SK-N-SH treated with all-trans-retinoic acid at 6 μM for 48 hours (cell line): ENCODE results near the gene RBMS1.

Experiments used
- ATAC-seq: fragments of 200-7000 bp; cut with Tn5 transposase; 3 replicates; pipeline ENCODE4 v1.9.1; 2020; ENCODE audit warnings: mild to moderate bottlenecking, moderate library complexity
- ARNTL ChIP-seq: fragments of 450-650 bp; formaldehyde crosslinking; IDR thresholded peaks from 2 replicates; pipeline ENCODE4 v1.5.0; 2020; ENCODE audit warnings: low read depth, mild to moderate bottlenecking, moderate library complexity, borderline replicate concordance
- BACH2 ChIP-seq: fragments of 250-450 bp; sonication (Bioruptor Pico); IDR thresholded peaks from 2 replicates; pipeline ENCODE4 v1.9.0; 2021; ENCODE audit warnings: mild to moderate bottlenecking, borderline replicate concordance
- CREB5 ChIP-seq: fragments of 250-450 bp; sonication (Bioruptor Pico); IDR thresholded peaks from 2 replicates; pipeline ENCODE4 v1.5.1; 2020; ENCODE audit warnings: low read depth, mild to moderate bottlenecking, moderate library complexity
- CSDC2 ChIP-seq: fragments of 250-450 bp; sonication (Bioruptor Pico); IDR thresholded peaks from 2 replicates; pipeline ENCODE4 v1.5.0; 2020; ENCODE audit warnings: mild to moderate bottlenecking, moderate library complexity
- ESRRG ChIP-seq: fragments of 250-450 bp; sonication (Bioruptor Pico); IDR thresholded peaks from 2 replicates; pipeline ENCODE4 v1.6.1; 2021; ENCODE audit warnings: mild to moderate bottlenecking
- GLIS3 ChIP-seq: fragments of 250-450 bp; sonication (Bioruptor Pico); IDR thresholded peaks from 2 replicates; pipeline ENCODE4 v1.5.0; 2020; ENCODE audit warnings: mild to moderate bottlenecking, moderate library complexity
- ISL1 ChIP-seq: fragments of 250-450 bp; sonication (Bioruptor Pico); IDR thresholded peaks from 2 replicates; pipeline ENCODE4 v2.1.2; 2022; ENCODE audit warnings: mild to moderate bottlenecking, moderate library complexity
- OSR1 ChIP-seq: fragments of 250-450 bp; sonication (Bioruptor Pico); IDR thresholded peaks from 2 replicates; pipeline ENCODE4 v1.8.0; 2022; ENCODE audit warnings: moderate library complexity, mild to moderate bottlenecking, inconsistent platforms
- POU6F1 ChIP-seq: fragments of 250-450 bp; sonication (Bioruptor Pico); IDR thresholded peaks from 2 replicates; pipeline ENCODE4 v1.8.0; 2021; ENCODE audit warnings: low read depth, mild to moderate bottlenecking, moderate library complexity, borderline replicate concordance
- PPARA ChIP-seq: fragments of 250-450 bp; sonication (Bioruptor Pico); IDR thresholded peaks from 2 replicates; pipeline ENCODE4 v1.5.0; 2020; ENCODE audit warnings: mild to moderate bottlenecking, borderline replicate concordance
- RARB ChIP-seq: fragments of 250-450 bp; sonication (Bioruptor Pico); IDR thresholded peaks from 2 replicates; pipeline ENCODE4 v1.8.0; 2021; ENCODE audit warnings: mild to moderate bottlenecking, moderate library complexity
- SNAI2 ChIP-seq: fragments of 250-450 bp; sonication (Bioruptor Pico); IDR thresholded peaks from 2 replicates; pipeline ENCODE4 v1.5.0; 2020; ENCODE audit warnings: mild to moderate bottlenecking, moderate library complexity
- TCF4 ChIP-seq: fragments of 250-450 bp; sonication (Bioruptor Pico); IDR thresholded peaks from 2 replicates; pipeline ENCODE4 v1.8.0; 2021; ENCODE audit warnings: mild to moderate bottlenecking, moderate library complexity, borderline replicate concordance
- TOX ChIP-seq: fragments of 250-450 bp; sonication (Bioruptor Pico); IDR thresholded peaks from 2 replicates; pipeline ENCODE4 v1.8.0; 2021; ENCODE audit warnings: mild to moderate bottlenecking, moderate library complexity, borderline replicate concordance
- TSHZ2 ChIP-seq: fragments of 250-450 bp; sonication (Bioruptor Pico); IDR thresholded peaks from 2 replicates; pipeline ENCODE4 v1.5.0; 2020; ENCODE audit warnings: mild to moderate bottlenecking, moderate library complexity
- ZFP3 ChIP-seq: fragments of 250-450 bp; sonication (Bioruptor Pico); IDR thresholded peaks from 2 replicates; pipeline ENCODE4 v1.5.0; 2020; ENCODE audit warnings: mild to moderate bottlenecking, moderate library complexity
- ZFP30 ChIP-seq: fragments of 450-650 bp; formaldehyde crosslinking; IDR thresholded peaks from 2 replicates; pipeline ENCODE4 v1.5.0; 2022; ENCODE audit warnings: mild to moderate bottlenecking, moderate library complexity
- ZNF565 ChIP-seq: fragments of 450-650 bp; formaldehyde crosslinking; conservative IDR thresholded peaks from 2 replicates; pipeline ENCODE4 v1.5.0; 2020; ENCODE audit warnings: low read depth, mild to moderate bottlenecking, moderate library complexity
- ZNF70 ChIP-seq: fragments of 450-650 bp; formaldehyde crosslinking; IDR thresholded peaks from 2 replicates; pipeline ENCODE4 v1.5.0; 2020; ENCODE audit warnings: mild to moderate bottlenecking, moderate library complexity
- ZNF8 ChIP-seq: fragments of 450-650 bp; formaldehyde crosslinking; IDR thresholded peaks from 2 replicates; pipeline ENCODE4 v1.5.0; 2020; ENCODE audit warnings: mild to moderate bottlenecking, moderate library complexity
- TF ChIP-seq, protein P1 (sequence below): fragments of 250-450 bp; sonication (Bioruptor Pico); IDR thresholded peaks from 2 replicates; pipeline ENCODE4 v1.8.0; 2020; ENCODE audit warnings: mild to moderate bottlenecking, moderate library complexity, borderline replicate concordance
- TF ChIP-seq, protein P2 (sequence below): fragments of 250-450 bp; sonication (Bioruptor Pico); IDR thresholded peaks from 2 replicates; pipeline ENCODE4 v1.5.1; 2021; ENCODE audit warnings: mild to moderate bottlenecking, moderate library complexity

The RBMS1 gene

GRCh38 chr2:160501370-160501769, 7.8 kb upstream of the RBMS1 start (continued):
- TF ChIP-seq ZNF565 (no peak), ZFP30 (CRISPR knock-in tag) (no peak), SNAI2 (CRISPR knock-in tag) (no peak), OSR1 (CRISPR knock-in tag) (no peak), TOX (CRISPR knock-in tag) (no peak)
- TF ChIP-seq, protein P1, sequence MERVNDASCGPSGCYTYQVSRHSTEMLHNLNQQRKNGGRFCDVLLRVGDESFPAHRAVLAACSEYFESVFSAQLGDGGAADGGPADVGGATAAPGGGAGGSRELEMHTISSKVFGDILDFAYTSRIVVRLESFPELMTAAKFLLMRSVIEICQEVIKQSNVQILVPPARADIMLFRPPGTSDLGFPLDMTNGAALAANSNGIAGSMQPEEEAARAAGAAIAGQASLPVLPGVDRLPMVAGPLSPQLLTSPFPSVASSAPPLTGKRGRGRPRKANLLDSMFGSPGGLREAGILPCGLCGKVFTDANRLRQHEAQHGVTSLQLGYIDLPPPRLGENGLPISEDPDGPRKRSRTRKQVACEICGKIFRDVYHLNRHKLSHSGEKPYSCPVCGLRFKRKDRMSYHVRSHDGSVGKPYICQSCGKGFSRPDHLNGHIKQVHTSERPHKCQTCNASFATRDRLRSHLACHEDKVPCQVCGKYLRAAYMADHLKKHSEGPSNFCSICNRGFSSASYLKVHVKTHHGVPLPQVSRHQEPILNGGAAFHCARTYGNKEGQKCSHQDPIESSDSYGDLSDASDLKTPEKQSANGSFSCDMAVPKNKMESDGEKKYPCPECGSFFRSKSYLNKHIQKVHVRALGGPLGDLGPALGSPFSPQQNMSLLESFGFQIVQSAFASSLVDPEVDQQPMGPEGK (CRISPR knock-in tag), result no peak
- TF ChIP-seq, protein P2, sequence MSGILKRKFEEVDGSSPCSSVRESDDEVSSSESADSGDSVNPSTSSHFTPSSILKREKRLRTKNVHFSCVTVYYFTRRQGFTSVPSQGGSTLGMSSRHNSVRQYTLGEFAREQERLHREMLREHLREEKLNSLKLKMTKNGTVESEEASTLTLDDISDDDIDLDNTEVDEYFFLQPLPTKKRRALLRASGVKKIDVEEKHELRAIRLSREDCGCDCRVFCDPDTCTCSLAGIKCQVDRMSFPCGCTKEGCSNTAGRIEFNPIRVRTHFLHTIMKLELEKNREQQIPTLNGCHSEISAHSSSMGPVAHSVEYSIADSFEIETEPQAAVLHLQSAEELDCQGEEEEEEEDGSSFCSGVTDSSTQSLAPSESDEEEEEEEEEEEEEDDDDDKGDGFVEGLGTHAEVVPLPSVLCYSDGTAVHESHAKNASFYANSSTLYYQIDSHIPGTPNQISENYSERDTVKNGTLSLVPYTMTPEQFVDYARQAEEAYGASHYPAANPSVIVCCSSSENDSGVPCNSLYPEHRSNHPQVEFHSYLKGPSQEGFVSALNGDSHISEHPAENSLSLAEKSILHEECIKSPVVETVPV (CRISPR knock-in tag), result no peak

- TF ChIP-seq ZNF70 (CRISPR knock-in tag) (no peak), TCF4 (CRISPR knock-in tag) (no peak), ZNF8 (CRISPR knock-in tag) (no peak), ZFP30 (CRISPR knock-in tag) (no peak), PPARA (CRISPR knock-in tag) (no peak), GLIS3 (CRISPR knock-in tag) (no peak), ZNF565 (no peak), ISL1 (no peak)
- no peak for ATAC-seq
Measured at GRCh38 chr2:160499865-160500264, 6.3 kb upstream of the RBMS1 start.

- no peak for ATAC-seq
- TF ChIP-seq PPARA (CRISPR knock-in tag), result no peak
- no peak for TF ChIP-seq ZNF8 (CRISPR knock-in tag)
- no peak for TF ChIP-seq ZFP30 (CRISPR knock-in tag)
- TF ChIP-seq RARB (CRISPR knock-in tag), result no peak
- TF ChIP-seq TCF4 (CRISPR knock-in tag), result no peak
- no peak for TF ChIP-seq ISL1
- TF ChIP-seq BACH2 (CRISPR knock-in tag), result no peak
Measured at GRCh38 chr2:160498137-160498536, 4.5 kb upstream of the RBMS1 start.

GRCh38 chr2:160494201-160494644, 616 bp upstream of the RBMS1 start:
- no peak for TF ChIP-seq CREB5
- TF ChIP-seq, protein P2 (CRISPR knock-in tag), result no peak
- TF ChIP-seq TSHZ2 (CRISPR knock-in tag), result no peak
- TF ChIP-seq ZNF565, result no peak
- TF ChIP-seq ARNTL (CRISPR knock-in tag), result no peak
- no peak for TF ChIP-seq CSDC2 (CRISPR knock-in tag)
- TF ChIP-seq ESRRG, result no peak
- no peak for TF ChIP-seq POU6F1 (CRISPR knock-in tag)
- TF ChIP-seq ZFP30 (CRISPR knock-in tag), result no peak
- TF ChIP-seq ZFP3 (CRISPR knock-in tag), result no peak
- no peak for TF ChIP-seq ISL1
- ATAC-seq, result peak; percentile 3; the same call in 2 of the 3 replicates
